Left lung (tissue), 14 donors: ENCODE data around the gene GLYATL2. TPM values are rescaled to one million over a fixed set of nuclear protein-coding genes. Genes with fewer than 3 reads are reported as not detected.

ENCODE experiments used
- ATAC-seq: fragments of 200-7000 bp; cut with Tn5 transposase; one replicate; pipeline ENCODE4 v1.9.1; 2020; ENCODE audit warnings: moderate library complexity
- DNase-seq, 4 donors: peaks; one replicate each; pipeline ENCODE4 v3.0.0-alpha.2; 2013 to 2020
- H3K27ac ChIP-seq, 2 donors: fragments of 200-600 bp; sonication (generic) in 1 of 2; one replicate each; pipeline versions ENCODE4 v1.5.0 to v1.8.0; 2020 to 2021
- H3K27me3 ChIP-seq, 2 donors: fragments of 200-600 bp; sonication (generic) in 1 of 2; one replicate each; pipeline versions ENCODE4 v1.5.0 to v1.8.0; 2020 to 2021
- H3K36me3 ChIP-seq, 2 donors: fragments of 200-600 bp; sonication (generic) in 1 of 2; one replicate each; pipeline versions ENCODE4 v1.5.0 to v1.8.0; 2020 to 2021
- H3K4me1 ChIP-seq, 2 donors: fragments of 200-600 bp; one replicate each; pipeline ENCODE4 v1.8.0; 2021
- H3K4me3 ChIP-seq, 2 donors: fragments of 200-600 bp; sonication (generic) in 1 of 2; one replicate each; pipeline versions ENCODE4 v1.5.0 to v1.8.0; 2020 to 2021; ENCODE audit warnings: mild to moderate bottlenecking in 1 of 2
- H3K9me3 ChIP-seq, 2 donors: fragments of 200-600 bp; sonication (generic) in 1 of 2; one replicate each; pipeline versions ENCODE4 v1.5.0 to v1.8.0; 2020 to 2021
- intact Hi-C, 2 donors: fragments of 100-400 bp; cut with DNase I; formaldehyde crosslinking; loops; one replicate each; pipeline versions ENCODE4 v1.11.2 to v1.14.2; 2022
- long read RNA-seq, 12 donors: library from polyadenylated mRNA in 2 of 12; unstranded in 2 of 12; transcript quantifications; one replicate each; pipeline ENCODE4 v2.0.0 and lab custom pipeline, GENCODE V29; 2019 to 2026
- polyA plus RNA-seq, 6 donors: library from polyadenylated mRNA; unstranded; fragments of 120-200 nt; gene quantifications; one replicate each; pipeline ENCODE4 v1.2.1, GENCODE V29; 2013; ENCODE audit not compliant: insufficient read length in 6 of 6
- total RNA-seq, 2 donors: library from RNA; stranded (reverse); fragmentation: NEBNext Ultra II Directional; extraction: Animal tissue kit (Norgen Biotek cat#: 25700); gene quantifications; one replicate each; pipeline ENCODE4 v1.2.1, GENCODE V29; 2021
- TF ChIP-seq, protein P1 (sequence below), 2 donors: fragments of 200-600 bp; sonication (generic) in 1 of 2; IDR thresholded peaks; one replicate each; pipeline versions ENCODE4 v1.5.0 to v1.8.0; 2021; ENCODE audit warnings: antibody characterized with exemption in 2 of 2
- donor health status: DM: no; HTN: yes; CAD: no.
- donor health status: DM: no; HTN: no; CAD: no.

The GLYATL2 gene
- total RNA-seq (not detected), polyA plus RNA-seq (1 to 10 TPM; 1.0 to 4.3 (median 2.3) TPM)
- long read RNA-seq, donor 1, partial matches to known transcripts, result 0 of 1 reads
- long read RNA-seq, donor 1, other reads (novel, unspliced or antisense), result 0 of 1 reads
- long read RNA-seq, donor 2, result 0 reads
- long read RNA-seq, donor 3, partial matches to known transcripts, result 0 of 1 reads
- long read RNA-seq, donor 3, other reads (novel, unspliced or antisense), result 0 of 1 reads
- long read RNA-seq, donor 4, result 0 reads
- long read RNA-seq, donor 5, result 0 reads
- long read RNA-seq, donor 6, result 0 reads
- long read RNA-seq, donor 7, result 0 reads
- long read RNA-seq, donor 8, result 0 reads
- long read RNA-seq, donor 9, result 0 reads
- long read RNA-seq, donor 10, result 0 reads
- long read RNA-seq, donor 11, result 0 reads
- long read RNA-seq, donor 12, result 0 reads

DNA sequence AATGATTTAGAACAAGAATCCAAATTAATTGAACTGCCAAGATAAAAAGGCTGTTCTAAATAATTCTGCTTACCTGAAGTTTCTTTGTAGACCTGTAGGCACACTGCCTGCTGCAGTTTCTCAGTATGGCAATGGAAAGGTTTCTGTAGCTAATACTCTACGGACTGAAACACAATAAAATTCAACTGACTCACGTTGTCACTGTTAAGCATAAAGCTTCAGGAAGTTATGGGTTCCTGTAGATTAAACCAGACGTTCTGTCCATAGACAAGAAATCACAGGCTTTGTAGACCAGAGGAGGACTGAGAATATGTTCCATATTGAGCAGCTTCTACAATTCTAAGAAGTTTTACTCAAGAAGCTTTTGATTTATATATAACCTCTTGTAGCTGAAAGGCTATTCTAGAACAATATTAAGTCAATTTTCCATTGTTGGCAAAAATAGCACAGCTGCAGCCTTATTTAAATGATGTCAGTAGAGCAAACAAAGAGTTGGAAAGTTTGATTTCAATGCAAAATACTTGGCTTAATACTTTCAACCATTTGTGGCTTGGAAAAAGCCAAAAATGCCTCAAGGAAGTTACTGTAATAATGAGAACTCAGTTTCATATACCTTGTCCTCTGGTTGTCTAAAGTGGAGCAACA is at the start of gene GLYATL2:
TSS of gene GLYATL2 (minus strand) at position 344 of the 645 bp plus-strand sequence. CDS start 5,092 bp downstream, outside the sequence.
- H3K36me3 ChIP-seq, result no peaks in the 10 kb centered on the region
- H3K27ac ChIP-seq, result no peak within 1 kb of the TSS
- H3K9me3 ChIP-seq, result no peaks in the 10 kb centered on the region
- H3K27me3 ChIP-seq, result no peaks in the 10 kb centered on the region
- intact Hi-C loops, result no loop called here
- ATAC-seq (no peak), DNase-seq (no peak)
- TF ChIP-seq, protein P1, sequence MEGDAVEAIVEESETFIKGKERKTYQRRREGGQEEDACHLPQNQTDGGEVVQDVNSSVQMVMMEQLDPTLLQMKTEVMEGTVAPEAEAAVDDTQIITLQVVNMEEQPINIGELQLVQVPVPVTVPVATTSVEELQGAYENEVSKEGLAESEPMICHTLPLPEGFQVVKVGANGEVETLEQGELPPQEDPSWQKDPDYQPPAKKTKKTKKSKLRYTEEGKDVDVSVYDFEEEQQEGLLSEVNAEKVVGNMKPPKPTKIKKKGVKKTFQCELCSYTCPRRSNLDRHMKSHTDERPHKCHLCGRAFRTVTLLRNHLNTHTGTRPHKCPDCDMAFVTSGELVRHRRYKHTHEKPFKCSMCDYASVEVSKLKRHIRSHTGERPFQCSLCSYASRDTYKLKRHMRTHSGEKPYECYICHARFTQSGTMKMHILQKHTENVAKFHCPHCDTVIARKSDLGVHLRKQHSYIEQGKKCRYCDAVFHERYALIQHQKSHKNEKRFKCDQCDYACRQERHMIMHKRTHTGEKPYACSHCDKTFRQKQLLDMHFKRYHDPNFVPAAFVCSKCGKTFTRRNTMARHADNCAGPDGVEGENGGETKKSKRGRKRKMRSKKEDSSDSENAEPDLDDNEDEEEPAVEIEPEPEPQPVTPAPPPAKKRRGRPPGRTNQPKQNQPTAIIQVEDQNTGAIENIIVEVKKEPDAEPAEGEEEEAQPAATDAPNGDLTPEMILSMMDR (IDR thresholded peaks at IDR 0.05), result no peak
- H3K4me3 ChIP-seq, result no peak within 1 kb of the TSS
- no peaks in the 10 kb centered on the region for H3K4me1 ChIP-seq

- H3K4me3 ChIP-seq, result no peak overlapping the region
- TF ChIP-seq, protein P1 (IDR thresholded peaks at IDR 0.05), result no peak
- no peaks in the 10 kb centered on the region for H3K9me3 ChIP-seq
- no peak for ATAC-seq
- no peaks in the 10 kb centered on the region for H3K36me3 ChIP-seq
- no peak for DNase-seq
- H3K27ac ChIP-seq, result no peak overlapping the region
- no peaks in the 10 kb centered on the region for H3K4me1 ChIP-seq
- intact Hi-C loops, result no loop called here
- peaks cover 0 to 7% of the 10 kb centered on the region in 2 donors for H3K27me3 ChIP-seq
Measured at GRCh38 chr11:58893899-58894298, 49.4 kb upstream of the GLYATL2 start.

DNA sequence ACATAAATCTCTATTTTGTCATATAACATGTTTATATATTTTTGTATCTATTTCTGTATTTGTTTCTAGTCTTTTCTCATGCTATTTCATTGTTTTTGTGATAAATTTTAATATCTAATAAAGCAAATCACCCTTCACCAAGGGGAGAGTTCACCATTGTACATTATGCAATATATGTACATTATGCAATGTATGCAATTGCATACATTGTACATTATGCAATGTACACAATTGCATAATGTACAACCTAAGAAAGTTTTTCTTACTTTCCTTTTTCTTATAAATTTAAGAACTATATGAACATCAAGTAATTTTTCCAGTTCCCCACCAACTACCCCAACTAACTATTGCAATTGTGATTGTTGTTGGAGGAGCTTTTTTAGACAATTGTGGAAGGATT is 44.1 kb upstream of the GLYATL2 start:
- no peak overlapping the region for H3K27ac ChIP-seq
- ATAC-seq (no peak), DNase-seq (no peak)
- no peak overlapping the region for H3K4me3 ChIP-seq
- no peaks in the 10 kb centered on the region for H3K9me3 ChIP-seq
- intact Hi-C loops, result no loop called here
- TF ChIP-seq, protein P1 (IDR thresholded peaks at IDR 0.05), result no peak
- H3K36me3 ChIP-seq, result no peaks in the 10 kb centered on the region
- no peaks in the 10 kb centered on the region for H3K4me1 ChIP-seq
- no peaks in the 10 kb centered on the region for H3K27me3 ChIP-seq

DNA sequence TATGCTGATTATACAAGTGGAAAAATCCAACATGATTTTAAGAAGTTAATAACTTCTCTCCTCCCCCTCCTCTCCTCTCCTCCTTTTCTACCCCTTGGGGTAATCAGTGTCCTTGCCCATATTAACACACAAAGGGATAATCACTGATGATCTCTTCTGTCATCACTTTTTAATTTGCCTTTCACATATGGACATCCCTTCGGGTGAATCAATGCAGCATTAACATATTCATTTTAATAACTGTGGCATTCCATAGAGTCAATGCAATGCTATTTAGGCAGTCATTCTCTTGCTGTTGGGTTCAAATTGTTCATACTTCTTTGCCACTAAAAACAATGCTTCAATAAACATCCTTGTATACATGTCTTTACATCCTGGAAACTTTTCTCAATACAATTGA is 42.9 kb upstream of the GLYATL2 start:
- intact Hi-C loops, result no loop called here
- Histone ChIP-seq H3K4me3 (no peak overlapping the region), H3K27me3 (no peaks in the 10 kb centered on the region), H3K9me3 (peaks cover 0 to 4% of the 10 kb centered on the region in 2 donors), H3K27ac (no peak overlapping the region), H3K4me1 (no peaks in the 10 kb centered on the region), H3K36me3 (no peaks in the 10 kb centered on the region)
- ATAC-seq, result no peak
- TF ChIP-seq, protein P1 (IDR thresholded peaks at IDR 0.05), result no peak
- no peak for DNase-seq

DNA sequence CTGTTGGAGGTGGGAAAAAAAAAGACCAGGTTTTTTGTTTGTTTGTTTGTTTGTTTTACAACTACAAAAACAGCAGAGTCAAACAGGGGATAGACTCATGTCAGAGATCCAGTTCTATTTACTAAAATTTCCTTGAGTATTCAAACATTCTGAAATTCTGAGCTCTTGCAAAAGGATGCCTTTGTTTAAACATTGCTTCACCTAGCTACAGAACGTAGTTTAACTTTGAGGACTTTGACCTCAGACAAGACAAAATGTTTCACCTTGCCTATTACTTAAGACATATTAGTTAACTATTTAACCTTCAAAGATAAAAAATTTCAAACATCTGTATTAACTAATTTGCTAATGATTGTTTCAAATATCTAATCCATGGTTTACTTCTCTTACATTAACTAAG is 36.1 kb upstream of the GLYATL2 start:
- no peaks in the 10 kb centered on the region for H3K27me3 ChIP-seq
- DNase-seq, result no peak
- H3K4me3 ChIP-seq, result no peak overlapping the region
- intact Hi-C loops, result no loop called here
- no peaks in the 10 kb centered on the region for H3K4me1 ChIP-seq
- no peak for ATAC-seq
- H3K27ac ChIP-seq, result no peak overlapping the region
- H3K36me3 ChIP-seq, result no peaks in the 10 kb centered on the region
- peaks cover 0 to 7% of the 10 kb centered on the region in 2 donors for H3K9me3 ChIP-seq
- TF ChIP-seq, protein P1 (IDR thresholded peaks at IDR 0.05), result no peak
